Epidermal melanocyte (primary cell): ENCODE data around the gene ERLIN1.

Source experiments
- DNase-seq: peaks from one replicate; pipeline ENCODE4 v3.0.0; 2011; ENCODE audit warnings: low spot score; ENCODE audit not compliant: insufficient read length

The ERLIN1 gene

DNA sequence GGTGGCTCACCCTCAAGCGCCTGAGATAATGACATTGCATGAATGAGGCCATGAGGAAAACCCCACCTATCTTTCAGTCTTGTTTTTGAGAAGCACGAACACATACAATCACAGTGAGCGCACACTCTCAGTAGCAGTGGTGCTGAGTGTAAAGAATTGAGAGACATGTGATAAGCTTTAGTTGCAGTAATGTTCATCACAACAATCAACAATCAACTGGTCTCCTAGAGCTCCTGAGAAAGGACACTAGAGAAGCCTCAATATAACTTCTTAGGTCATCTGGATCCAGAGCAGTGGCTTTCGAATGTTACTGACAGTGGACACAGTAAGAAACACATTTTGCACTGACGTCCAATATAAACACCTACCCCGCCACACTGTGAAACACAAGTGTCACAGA lies 12.8 kb downstream of the ERLIN1 start:
- no peak for DNase-seq

DNA sequence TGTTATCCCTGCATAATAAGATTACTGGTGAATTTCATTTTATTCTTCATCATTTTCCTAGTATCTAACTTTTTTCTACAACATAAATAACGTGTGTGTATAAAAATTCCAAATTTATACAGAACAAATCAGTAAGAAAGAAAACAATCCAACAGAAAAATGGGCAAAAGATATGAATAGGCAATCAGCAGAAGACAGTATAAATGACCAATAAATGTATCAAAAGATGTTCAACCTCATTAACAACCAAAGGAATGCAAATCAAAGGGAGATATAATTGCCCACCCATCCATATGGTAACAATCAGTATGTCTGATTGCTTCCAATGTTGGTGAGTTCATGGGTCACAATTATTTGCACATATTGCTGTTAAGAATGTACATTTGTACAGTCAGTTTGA lies 13.5 kb downstream of the ERLIN1 start:
- no peak for DNase-seq

DNA sequence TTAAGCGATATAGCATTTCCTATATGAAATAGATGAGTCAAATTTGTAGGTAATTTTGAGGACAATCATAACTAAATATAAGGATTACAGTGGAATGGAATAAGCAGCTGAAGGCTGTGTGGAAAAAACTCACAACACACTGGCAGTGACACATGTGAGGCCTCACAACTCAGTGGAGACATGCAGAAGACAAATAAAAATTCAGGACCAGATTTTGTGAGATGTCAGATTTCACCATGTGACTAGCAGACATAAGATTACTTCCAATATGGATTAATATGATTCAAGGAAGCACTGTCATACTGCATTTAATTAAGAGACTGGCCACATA lies 17.6 kb downstream of the ERLIN1 start:
- DNase-seq, result no peak

DNA sequence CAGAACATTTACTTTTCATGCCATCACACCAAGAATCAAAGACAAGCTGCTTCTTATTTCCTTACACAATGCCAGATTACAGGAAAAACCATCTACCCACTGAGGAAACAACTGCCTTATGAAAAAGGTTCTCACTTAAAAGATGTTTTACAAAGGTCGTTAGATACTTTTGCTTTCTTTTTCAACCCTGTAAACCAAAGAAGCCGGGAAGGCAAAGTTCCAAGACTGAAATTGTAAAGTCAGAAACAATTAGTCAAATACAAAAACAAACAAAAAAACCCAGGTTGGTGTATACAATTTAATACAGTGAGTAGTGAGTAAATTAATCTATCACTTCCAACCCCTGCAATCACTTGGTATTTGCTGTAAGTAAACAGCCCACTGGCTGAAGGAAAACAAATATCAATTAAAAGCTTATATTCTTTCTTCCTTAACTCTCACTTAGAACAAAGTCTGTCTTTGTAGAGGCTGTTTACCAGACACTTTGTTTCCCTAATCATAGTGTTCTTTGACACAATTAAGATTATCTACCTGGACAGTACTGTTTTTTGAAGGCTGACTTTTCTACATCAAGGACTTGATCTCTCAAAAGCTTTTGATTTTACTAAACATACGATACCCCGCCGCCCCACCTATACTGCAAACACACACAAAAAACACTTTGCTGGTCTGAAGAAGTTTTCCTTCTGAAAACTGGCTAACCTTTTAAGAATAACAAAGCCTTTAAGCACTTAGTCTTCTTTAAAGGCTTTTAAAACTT lies 18.1 kb downstream of the ERLIN1 start:
- no peak for DNase-seq

DNA sequence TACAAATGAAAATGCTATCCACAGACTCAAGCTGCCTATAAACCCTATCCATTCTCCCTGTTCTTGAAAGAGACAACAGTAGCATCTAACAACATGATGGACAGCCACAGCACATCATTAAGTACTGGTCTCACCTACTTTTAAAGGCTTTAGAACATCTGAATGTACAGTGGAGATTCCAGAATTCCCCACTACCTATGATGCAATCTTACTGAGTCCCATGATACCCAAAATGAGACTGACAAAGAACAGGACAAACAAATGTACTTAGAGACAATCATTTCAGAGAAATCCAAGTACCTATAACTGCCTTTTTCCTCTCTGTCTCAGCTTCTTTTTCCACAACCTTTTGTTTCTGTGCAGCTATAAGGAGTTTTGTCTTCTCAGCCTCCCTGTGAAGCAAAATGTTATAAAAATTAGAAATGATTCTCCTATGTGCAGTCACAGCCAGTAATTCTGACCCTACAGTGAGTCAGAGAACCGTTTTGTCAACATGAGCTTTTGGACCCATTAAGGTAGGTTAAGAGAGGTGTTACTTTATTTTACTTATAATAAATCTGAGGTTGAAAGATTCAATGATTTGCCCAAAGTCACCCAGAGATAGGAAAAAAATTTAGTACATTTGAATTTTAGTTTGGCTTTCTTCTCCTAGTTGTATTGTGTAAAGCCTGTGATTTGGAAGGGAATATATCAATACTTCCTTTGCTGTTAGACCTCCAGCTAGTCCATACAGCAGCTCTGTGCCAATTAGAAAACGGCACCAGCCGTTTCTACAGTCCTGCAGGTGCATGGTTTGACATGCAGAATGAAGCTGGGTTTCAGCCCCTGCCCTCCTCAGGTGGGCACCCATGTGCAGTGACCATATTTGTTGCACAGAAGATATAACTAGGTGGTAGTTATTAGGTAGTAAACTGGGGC lies 21.9 kb downstream of the ERLIN1 start:
- DNase-seq, result no peak

DNA sequence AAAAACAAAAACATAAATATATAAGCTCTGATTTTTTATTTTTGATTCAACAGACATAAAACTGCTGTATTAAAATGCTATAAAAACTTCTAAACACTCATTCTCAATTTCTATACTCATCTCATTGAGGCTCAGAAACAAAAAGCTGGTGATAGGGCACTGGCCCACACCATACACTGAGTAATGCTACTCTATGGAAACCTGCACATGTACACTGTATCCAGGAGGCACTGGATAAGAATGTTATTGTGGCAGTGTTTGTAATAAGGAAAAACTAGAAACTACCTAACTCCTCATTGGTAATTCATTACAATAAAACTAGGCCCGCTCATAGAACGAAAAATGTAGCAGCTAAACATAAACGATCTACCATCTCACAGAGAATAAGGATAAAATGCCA lies 23.1 kb downstream of the ERLIN1 start:
- no peak for DNase-seq

DNA sequence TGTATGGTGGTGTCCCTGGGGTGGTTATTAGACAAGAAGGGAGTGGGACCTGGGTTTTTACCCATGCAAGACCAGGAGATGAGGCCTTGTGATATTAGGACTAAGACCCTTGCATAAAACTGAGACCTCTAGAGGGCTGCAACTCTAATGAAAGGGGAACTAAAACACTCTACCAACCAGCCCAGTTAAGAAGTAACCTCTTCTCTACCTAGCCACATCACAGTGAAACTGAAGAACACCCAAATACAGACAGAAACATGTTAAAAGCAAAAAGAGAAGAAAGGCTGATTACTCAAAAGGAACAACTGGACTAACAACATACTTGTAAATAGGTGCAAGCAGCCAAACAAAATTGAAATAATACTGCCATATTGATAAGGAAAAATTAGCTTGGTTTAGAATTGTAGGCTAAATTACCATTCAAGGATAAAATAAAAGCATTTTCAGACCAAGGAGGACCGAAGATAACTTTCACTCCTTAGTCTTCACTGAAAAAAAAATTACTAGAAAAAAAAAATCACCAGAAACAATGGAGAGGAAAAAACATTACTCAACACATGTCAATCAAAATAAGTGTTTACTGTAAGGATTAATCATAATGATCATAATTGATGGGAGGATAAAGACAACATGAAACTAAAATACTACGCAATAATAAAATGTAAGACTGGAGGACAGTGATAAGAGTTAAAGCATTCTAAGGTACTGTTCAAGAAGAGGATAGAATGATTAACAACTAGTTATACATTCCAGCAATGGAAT lies 27.6 kb downstream of the ERLIN1 start:
- DNase-seq, result no peak

DNA sequence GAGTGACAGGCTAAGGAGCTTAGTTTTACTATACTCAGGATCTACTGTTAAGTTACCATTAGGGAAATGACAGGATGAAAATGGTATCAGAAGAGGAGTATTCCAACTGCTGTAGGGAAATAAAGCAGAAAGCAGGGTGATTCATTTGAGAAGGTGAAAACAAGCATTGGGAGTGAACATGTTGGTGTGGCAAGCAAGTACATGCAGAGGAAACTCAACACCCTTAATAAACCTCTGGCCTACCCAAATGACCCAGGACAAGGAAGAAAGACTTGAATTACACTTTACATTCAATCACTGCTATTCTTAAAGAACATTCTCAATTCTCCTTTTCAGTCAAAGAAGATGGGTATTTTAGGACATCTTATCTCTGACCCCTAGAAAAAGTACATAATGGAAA lies 28.7 kb downstream of the ERLIN1 start:
- no peak for DNase-seq

DNA sequence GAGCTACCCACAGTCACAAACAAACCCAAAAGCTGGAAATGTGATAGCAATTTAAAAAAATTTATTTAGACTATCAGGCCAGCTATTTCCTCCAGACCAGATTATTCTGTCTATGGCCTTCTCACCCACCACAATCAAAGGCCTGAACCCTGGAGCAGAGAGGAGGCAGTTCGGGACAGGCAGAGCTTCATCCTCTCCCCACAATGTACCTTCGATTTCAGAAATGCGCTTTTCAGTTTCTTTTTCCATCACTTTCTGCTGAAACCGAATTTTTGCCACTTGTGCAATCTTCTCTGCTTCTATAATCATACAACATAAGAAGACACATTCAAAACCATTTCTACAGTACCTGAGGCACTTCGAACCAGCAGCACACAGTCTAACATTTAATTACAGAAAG lies 29.9 kb downstream of the ERLIN1 start:
- no peak for DNase-seq

DNA sequence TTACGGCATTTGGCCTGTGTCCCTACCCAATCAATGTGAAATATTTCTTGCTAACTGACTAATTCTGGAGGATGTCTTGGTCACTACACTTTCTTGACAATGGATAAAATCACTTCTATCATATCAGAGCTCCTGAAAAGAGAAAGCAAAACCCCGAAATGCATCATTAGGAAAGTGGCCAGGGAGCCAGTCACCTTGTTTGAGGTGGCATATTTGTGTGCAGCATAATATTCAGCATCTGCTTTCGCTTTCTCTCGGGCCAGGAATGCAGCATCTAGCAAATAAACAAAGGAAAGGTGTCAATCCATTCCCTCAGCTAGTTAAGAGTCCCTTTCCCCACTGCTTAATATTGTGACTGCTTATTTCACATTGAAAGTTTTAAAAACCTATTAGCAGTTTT lies 31.2 kb downstream of the ERLIN1 start:
- DNase-seq, result no peak

DNA sequence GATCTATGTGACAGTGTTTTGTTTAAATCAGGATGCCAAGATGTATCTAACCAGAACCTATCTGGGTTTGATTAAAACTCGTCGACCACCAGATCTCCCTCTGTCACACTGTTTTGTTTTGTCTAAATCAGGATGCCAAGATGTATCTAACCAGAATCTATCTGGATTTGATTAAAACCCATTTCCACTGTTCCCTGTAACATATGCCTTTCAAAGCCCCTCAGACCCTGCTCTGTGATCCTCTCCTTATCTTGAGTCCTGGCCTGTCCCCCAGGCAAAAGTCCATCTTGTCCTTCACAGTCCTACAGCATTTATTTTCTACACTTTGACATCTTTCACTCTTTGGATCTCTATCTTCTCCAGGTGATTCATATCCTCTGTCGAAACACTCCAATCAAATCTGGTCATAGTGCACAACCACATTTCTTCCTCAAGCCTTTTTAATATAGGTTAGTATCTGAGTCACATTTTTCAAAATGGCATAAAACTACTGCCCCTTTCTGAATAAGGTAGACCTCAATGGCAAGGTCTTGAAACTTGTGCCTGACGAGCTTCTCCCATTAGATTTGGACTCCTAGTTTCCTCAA lies 32.5 kb downstream of the ERLIN1 start:
- DNase-seq, result no peak

DNA sequence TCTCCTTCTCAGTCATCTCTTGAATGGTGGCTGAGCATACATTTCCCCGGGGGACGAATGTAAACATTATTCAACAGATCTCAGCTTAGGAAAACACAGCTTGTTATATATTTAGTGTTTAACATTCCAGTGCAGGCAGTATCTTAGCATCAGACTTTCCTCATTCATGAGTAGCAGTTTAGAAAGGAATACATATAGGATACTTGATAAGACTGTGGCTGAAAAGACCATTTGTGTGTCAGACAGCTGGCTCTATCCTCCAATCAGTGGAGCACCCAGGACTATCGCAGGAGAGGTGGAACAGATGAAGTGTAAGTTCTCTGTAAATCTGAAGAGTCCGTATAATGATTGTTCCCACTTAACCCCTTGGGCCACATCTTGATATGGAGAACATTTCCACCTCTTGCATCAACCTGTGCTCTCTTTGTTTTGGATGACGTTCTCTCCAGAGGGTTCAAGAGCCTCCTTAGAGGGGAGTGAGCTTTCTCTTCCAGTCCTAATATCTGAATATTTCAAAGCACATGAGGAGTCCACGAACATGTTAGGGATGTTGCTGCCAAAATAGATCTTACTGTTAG lies 34.0 kb downstream of the ERLIN1 start:
- DNase-seq, result no peak

DNA sequence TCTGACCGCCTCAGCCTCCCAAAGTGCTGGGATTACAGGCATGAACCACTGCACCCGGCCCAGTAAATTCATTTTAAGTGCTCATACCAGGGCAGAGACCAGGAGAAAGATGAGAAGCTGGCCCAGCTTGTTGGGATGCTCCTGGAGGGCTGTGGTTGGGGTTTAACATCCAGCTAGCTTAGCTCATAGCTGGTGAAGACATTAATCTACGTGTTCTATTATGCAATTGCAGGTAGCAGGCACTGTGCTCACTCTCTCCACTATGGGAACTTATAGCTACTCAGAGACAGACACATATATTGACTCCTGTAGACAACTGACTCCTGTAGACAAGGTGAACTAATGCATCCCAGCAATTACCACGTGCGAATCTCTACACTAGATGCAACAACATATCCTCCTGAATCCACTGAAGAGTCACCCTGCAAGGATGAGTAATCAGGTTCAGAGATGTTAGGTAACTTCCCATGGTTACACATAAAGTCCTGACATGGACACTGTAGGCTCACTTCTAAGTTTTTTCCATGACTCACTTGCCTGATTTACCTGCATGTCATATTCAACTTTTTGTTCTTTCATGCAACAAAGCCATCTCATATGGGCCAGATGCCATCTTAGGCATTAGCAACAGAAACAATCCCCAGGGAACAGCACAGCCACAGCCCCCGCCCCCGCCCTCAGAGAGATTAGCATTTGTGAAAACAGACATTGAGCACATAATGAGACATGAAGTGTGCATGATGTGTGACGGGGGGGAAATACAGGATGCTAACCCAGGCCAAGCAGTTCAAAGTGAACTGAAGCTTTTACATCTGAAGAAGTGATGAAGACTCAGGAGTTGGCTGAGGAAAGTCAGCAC lies 37.2 kb downstream of the ERLIN1 start:
- no peak for DNase-seq

DNA sequence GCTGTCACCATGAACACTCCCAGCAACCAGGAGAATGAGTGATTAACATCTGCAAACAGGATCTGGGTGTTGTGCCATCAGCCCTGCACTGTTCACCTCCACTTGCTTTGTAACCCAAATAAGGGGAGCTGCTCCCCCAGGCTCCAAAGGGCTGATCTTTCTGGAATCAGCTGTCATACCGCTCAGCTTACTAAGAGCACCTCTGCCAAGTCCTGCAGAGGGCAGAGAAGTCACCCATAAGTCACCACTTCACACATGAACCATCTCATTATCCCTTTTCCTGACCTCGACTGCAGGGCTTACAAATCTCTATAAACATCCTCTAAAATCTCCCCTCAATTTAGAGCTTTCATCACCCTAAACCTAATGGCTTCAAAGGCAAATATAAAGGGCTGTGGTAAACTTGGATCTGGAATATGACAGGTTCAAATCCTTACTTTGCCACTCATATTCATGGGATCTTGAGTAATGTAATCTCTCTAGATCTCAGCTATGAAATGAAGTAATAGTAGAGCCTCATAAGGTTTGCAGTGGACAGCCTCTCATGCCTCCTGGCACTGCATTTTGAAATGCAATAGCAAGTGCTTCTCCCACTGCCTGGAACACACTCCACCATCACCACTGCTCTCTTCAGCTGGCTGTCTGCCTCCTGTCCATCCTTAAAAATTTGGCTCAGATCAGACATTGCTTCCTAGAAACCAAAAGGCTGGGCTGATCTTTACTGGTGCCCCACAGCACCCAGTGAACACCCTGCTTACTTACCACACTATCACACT lies 38.8 kb downstream of the ERLIN1 start:
- no peak for DNase-seq

DNA sequence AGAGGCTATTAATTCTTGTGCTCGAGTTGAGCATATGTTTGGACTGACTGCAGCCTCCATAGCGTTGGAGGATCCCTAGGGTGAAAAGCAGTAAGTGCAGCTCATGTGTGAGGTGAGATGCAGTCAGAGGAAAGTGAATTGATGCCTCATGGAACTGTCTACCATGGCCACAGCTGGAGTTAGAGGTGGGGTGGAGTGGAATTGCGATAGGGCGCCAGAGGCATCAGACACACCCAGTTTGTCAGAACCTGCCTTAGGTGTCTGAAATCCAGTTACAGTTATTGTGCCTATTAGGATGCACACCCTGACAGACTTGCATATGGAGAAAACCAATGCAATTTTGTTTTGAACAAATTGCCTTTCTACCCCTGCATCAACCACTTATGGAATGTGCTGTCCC lies 39.4 kb downstream of the ERLIN1 start:
- no peak for DNase-seq

DNA sequence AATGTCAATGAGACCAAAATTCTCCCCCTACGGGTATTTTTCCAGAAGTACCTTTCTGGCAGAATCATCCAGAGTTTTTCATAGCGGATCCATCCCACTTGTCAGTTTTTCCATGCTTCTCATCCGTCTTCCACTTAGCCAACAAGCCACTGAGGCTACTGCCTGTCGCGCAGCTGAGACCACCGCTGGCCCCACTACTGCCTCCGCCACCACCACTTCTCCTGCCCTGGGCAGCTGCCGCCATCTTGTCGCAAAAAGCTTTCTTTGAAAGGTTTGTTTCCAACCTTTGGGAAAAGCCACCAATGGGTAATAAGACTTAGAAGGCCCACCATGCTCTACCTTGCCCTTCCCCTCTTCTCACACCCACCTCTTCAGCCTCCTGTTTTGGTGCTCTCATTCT lies 42.1 kb downstream of the ERLIN1 start:
- DNase-seq, result no peak

DNA sequence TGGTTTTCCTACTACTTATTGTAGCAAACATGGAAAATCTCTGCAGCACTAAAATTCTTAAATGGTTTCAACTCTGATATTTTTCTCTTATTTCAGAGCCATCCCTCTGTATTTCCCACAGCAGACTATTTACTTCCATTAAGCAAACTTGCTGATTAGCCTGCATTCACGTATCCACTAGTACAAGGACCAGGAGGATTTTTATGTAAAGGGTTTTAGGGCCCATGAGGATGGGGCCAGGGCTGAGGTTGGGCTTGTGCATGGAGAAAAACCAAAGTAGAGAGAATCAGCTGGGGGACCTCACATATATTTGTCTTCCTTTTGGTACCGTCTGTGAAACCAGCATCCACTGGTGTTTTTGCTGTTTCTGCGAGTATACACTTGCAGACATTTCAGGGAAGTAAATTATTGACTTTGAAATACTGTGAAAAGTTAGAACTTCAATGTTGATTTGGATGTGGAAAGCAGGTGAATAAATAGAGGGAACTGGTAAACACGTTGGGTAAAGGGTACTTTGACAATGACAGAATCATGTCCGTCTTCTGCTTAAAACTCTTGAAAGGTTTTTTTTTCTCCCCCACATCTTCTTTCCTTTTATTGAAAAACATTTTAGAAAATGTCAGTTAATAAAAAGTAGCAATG lies 44.3 kb downstream of the ERLIN1 start:
- no peak for DNase-seq

DNA sequence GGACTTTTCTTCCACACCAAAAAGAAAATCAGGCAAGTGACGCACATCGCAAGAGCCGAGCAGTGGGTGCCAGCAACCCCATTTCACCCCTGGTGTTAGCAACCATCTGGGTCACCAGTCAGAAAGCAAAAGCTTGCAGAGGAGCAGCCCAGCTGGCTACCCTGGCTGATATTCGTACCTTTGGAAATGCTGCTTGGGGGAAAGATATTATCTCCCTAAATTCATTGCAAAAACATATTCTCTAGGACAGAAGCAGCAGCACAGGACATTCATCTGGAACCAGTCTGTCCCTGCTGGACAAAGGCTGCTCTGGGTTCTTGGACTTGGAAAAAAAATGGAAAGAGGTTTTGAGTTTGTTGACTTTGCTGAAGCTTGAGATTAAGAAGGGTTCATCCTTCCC lies 45.8 kb downstream of the ERLIN1 start:
- no peak for DNase-seq

DNA sequence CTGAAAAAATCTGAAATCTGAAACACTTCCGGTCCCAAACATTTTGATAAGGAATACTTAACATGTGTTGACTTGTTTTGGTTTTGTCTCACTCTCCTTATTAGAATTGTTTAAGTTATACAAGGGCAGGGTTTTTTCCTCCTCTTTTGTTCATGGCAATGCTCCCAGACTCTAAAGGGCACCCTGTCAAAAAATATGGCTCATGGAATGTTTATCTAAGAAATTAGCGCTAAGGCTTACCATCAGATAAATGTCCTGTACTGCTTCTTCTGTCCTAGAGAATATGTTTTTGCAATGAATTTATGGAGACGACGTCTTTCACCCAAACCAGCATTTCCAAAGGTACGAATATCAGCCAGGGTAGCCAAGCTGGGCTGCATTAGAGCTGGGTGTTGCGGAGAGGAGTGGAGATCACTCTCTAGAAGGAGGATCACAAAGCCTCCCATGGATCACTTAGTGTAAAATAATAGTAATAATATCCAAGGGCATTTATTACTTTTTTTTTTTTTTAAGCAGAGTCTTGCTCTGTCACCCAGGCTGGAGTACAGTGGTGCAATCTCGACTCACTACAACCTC lies 46.8 kb downstream of the ERLIN1 start:
- DNase-seq, result no peak
